HTERT RPE-1 (cell line): ENCODE results near the gene USH2A.

Source experiments
- in situ Hi-C: fragments of 300-500 bp; cut with MboI; formaldehyde crosslinking; loops from 4 replicates; pipeline ENCODE4 v1.14.3; 2020; ENCODE audit warnings: low sequenced_read_pairs

Gene USH2A

DNA sequence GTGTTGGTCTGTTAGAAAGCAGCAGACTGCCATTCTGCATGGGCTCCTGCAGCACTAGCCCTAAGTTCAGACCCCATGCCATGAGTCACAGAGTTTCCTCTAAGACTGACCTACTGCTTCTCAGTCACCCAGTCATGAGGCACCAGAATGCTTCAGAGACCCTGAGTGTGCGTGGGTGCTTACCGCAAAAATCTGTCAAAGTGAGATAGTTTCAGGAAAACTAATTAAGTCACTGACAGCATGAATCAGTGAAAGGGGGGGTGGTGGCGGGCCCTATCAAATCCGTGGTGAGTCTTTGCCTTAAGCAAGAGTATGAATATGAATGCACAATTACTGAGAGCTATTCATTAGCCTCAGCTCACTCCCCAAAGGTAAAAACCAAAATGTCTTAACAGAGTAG is 758.0 kb downstream of the USH2A start:
- in situ Hi-C loops: no loop called here

DNA sequence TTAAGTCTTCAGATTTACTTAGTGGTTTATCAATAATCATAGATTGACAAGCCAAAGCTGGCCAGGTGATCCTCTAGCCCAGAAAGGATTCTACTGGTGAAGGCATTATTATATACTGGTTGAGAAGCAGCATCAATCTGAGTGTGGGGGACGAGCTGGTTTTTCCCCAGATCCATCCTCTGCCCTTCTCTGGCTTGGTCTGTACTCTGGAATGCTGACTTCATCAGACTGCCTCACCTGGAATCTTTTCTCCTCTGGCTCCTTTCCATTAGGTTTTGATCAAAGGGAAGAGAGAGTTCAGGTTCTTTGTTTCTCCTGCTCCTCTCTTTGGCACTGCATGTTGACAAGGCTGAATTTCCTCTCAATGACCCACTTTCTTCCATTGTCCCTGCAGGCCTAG is 762.2 kb downstream of the USH2A start:
- in situ Hi-C loops: no loop called here

DNA sequence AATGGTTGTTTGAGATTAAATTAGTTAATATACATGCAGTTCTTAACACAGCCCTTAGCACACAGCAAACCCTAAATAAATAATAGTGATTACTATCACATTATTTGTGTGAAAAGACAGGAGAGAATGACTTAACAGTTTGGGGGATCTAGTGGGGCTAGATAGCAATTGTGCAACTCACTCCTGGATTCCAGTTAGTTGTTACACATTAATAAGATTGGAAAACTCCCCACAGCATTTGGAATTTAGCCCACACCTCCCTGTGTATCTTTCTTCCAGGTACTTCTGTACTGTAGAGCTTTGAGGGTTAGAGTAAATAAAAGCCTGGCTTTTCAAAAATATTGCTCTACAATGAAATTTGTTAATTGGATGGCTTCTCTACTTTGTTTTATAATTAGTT is 763.0 kb downstream of the USH2A start:
- in situ Hi-C loops: no loop called here

GRCh38 chr1:215657047-215657446 is 766.2 kb downstream of the USH2A start:
- in situ Hi-C loops: no loop called here

DNA sequence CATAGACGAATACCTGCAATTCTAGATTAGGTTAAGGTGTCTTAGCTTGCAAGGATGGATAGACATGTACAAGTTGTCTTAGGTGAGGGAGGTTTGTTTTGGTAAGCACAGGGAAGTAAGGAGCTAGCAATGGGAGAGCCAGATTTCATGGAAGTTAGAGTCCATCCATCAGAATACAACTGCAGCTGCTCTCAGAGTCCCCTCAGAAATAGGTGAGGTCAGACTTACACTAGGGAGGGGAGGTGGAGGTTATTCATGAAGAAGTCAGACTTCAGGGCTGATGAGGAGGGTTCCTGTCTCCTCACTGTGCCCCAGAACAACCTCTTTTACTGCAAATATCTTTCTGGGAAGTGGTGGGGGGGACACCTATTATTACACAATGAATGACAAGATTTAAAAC is 770.9 kb downstream of the USH2A start:
- in situ Hi-C loops: no loop called here

DNA sequence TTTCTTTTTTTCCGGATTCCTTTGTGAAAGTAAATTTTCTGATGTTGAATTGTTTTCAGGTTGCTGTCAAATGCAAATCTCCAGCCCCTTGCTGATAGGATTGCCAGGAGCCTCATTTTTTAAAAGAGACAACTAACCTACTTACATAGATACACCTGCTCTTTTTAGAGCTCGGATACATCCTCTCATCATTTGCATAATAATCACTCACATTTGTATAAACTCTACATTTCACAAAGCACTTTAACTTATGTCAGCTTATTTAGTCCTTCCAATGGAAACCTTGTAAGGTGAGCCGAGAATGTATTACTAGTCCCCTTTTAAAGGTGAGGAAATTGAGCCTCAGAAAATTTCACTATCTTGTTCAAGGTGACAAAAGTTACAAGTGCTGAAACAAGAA is 771.4 kb downstream of the USH2A start:
- in situ Hi-C loops: no loop called here

DNA sequence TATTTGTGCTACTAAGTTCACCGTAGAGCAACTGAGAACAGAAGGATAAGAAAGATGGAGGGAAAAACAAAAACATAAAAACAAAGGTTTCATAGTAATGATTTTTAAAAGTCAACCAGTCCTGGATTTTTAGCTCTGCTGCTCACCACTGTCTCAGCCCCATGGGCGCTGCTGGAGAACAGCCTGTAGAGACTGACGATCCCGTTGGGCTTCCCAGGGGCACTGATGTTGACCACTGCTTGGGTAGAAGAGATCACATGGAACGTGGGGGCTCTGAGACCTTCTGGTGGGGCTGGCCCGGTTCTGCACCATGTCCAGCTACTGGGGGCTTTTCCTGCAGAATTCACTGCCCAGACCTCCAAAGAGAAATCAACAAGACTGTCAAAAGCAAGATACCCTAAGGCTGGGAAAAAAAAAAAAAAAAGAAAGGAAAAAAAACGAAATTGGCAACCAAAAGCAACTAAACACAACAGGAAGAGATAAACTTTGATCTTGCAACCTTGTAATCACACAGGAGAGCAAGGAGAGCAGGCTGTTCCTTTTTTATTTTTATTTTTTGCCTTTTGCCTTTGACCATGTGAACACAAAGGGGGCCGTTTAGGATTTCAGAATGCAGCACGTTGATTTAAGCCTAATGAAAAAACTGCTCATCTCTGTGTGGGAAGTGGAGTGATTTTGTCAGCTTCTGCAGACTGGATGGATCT is 772.6 kb downstream of the USH2A start:
- in situ Hi-C loops: no loop called here

DNA sequence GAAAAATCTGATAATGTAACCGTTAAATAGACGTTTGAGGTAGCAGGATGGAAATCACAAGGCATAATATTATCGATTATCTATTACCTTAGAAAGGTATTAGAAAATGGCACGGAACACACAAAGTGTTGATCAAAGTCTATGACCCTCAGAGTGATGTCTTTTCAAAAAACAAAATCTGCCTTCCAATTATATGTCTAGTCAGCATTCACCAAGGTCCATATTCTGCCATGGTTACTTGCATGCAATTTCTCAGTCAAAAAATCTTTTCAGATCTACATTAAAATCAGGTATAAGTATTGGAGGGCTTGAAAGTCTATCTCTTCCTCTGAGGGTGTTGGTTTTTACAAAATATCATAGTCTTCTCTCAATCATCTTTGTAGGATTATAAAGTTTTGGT is 774.3 kb downstream of the USH2A start:
- in situ Hi-C loops: no loop called here

- in situ Hi-C loops: no loop called here
Observed at GRCh38 chr1:215647738-215648137, 775.5 kb downstream of the USH2A start.

GRCh38 chr1:215645861-215646260 is 777.4 kb downstream of the USH2A start:
- in situ Hi-C loops: no loop called here

- in situ Hi-C loops: no loop called here
Observed at GRCh38 chr1:215645182-215645581, 778.1 kb downstream of the USH2A start.

GRCh38 chr1:215643592-215644321 is 779.5 kb downstream of the USH2A start:
- in situ Hi-C loops: no loop called here

DNA sequence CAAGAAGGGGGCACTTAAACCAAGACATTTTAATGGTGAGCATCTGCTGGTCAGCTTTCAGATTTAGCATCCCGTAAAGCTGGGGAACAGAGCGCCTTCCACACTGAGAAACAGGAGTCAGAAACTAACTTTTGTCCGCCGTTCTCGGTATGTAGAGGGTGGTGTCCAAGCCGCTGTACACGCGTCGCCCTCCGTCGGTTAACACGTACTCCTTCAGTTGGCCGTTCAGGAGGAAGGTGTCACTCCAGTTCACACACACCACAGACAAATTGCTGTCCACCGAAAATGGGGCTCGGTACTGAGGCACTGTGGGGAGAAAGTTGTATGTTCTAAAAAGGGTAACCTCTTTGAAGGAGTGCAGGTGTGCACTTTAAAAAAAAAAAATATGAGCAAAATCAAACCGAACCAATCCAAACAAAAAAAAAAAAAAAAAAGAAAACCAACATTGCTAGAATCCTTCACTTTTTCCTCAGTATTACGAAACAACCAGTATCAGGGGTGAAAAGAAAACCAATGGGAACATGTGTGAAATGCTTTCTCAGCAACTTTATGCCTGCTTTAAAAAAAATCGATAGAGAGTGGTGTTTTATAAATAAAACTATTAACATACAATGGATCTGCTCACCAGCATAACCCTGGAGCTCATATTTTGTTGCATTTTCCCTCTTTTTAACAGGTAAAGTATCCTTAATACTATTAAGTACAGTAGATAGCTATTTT is 782.7 kb downstream of the USH2A start:
- in situ Hi-C loops: no loop called here

GRCh38 chr1:215637041-215637573 is 786.1 kb downstream of the USH2A start:
- in situ Hi-C loops: no loop called here

GRCh38 chr1:215636258-215636965 is 786.8 kb downstream of the USH2A start:
- in situ Hi-C loops: no loop called here

GRCh38 chr1:215635827-215636226 is 787.4 kb downstream of the USH2A start:
- in situ Hi-C loops: no loop called here

GRCh38 chr1:215631489-215631888 is 791.8 kb downstream of the USH2A start:
- in situ Hi-C loops: no loop called here

- in situ Hi-C loops: no loop called here
Observed at GRCh38 chr1:215631040-215631439, 792.2 kb downstream of the USH2A start.

GRCh38 chr1:215625949-215626348 is 797.3 kb downstream of the USH2A start:
- in situ Hi-C loops: no loop called here

DNA sequence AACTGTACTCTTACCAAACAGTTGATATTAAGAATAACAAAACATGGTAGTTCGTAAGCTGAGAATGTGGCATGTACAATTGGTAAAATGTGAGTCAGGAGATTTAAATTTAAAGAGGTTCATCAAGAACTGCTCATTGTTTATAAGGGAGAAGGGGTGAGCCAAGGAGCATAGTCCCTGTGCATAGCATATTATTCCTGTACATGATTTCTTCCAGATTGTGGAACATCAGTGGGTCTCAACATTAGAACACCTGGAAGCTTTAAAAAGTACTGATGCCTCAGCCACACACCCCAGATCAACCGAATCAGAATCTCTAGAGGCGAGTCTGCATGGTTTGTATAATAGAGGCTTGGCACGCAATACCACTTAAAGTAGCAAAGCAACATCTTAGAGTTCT is 800.1 kb downstream of the USH2A start:
- in situ Hi-C loops: no loop called here

DNA sequence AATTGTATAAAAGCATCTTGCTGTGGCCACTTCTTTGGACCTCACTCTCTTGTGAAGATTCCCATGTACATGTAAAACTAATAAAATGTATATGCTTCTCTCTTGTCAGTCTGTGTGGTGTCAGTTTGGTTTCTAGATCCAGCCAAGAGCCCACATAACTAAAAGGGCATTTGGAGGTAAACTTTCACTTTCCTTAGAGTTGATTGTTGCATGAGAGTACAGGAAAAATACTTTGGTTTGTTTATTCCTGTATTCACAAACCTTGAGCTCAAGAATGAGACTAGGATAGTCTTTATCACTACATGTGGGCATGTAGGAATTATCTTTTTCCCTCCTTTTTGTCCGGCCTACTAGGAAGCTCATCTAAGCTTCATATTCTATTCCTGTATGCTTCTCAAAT is 805.3 kb downstream of the USH2A start:
- in situ Hi-C loops: no loop called here
